K562 (cell line): Measurements from ENCODE around the gene EGFL7. TPM values are rescaled to one million over a fixed set of nuclear protein-coding genes. Genes with fewer than 3 reads are reported as not detected.

Experiments
- CBX2 ChIP-seq: fragments of 200-600 bp; sonication (generic); IDR thresholded peaks from one replicate; pipeline ENCODE4 v1.6.1; 2012; ENCODE audit warnings: mild to moderate bottlenecking, low read length, inconsistent platforms; ENCODE audit not compliant: insufficient read depth, poor library complexity, severe bottlenecking
- MCM7 ChIP-seq, 2 experiments: fragments of 450-650 bp; IDR thresholded peaks; 2 replicates each; pipeline ENCODE4 v1.6.1; 2016 to 2018
- TSC22D4 ChIP-seq: fragments of 450-650 bp; IDR thresholded peaks from 2 replicates; pipeline ENCODE4 v1.6.1; 2016; ENCODE audit warnings: missing genetic modification characterization, missing biosample characterization, control low read depth
- polyA plus RNA-seq, 8 experiments: library from polyadenylated mRNA; depleted of rRNA in 4 of 8; stranded (reverse) in 5 of 8; unstranded in 3 of 8; fragments of >200 nt; fragmentation: Nextera tagmentation in 2 of 8; fragmentation: Illumina TruSeq in 1 of 8; extraction: Ambion mirVana in 2 of 8; extraction: Trizol in 1 of 8; gene quantifications; 2 replicates each; pipeline versions ENCODE4 v1.2.1 to v1.2.3, GENCODE V29; 2011 to 2014; ENCODE audit warnings: inconsistent platforms in 1 of 8, missing spikeins in 1 of 8
- total RNA-seq, 7 experiments: library from RNA; depleted of rRNA in 6 of 7; stranded (reverse); fragments of >200 nt in 6 of 7; fragmentation: Illumina TruSeq in 2 of 7; extraction: Trizol in 2 of 7; gene quantifications; 2 replicates each; pipeline versions ENCODE4 v1.2.1 to v1.2.3, GENCODE V29; 2011 to 2021; ENCODE audit warnings: low replicate concordance in 1 of 7
- TF ChIP-seq, protein P1 (sequence below): fragments of 450-650 bp; IDR thresholded peaks from 2 replicates; pipeline ENCODE4 v1.6.1; 2017; ENCODE audit warnings: antibody characterized with exemption, mild to moderate bottlenecking
- TF ChIP-seq, protein P2 (sequence below): fragments of 450-650 bp; IDR thresholded peaks from 2 replicates; pipeline ENCODE4 v1.6.1; 2016; ENCODE audit warnings: low read depth
- TF ChIP-seq, protein P3 (sequence below): sonication (generic); formaldehyde crosslinking; IDR thresholded peaks from 2 replicates; pipeline ENCODE4 v1.8.1; 2023; ENCODE audit warnings: mild to moderate bottlenecking, missing genetic modification reagents

Gene EGFL7
- total and polyA plus RNA-seq, 9 of the 15 experiments (the other 6 are each of a cell fraction or from before 2014, with no cell fraction given) = 1.5 to 286 (median 55.5) TPM

DNA sequence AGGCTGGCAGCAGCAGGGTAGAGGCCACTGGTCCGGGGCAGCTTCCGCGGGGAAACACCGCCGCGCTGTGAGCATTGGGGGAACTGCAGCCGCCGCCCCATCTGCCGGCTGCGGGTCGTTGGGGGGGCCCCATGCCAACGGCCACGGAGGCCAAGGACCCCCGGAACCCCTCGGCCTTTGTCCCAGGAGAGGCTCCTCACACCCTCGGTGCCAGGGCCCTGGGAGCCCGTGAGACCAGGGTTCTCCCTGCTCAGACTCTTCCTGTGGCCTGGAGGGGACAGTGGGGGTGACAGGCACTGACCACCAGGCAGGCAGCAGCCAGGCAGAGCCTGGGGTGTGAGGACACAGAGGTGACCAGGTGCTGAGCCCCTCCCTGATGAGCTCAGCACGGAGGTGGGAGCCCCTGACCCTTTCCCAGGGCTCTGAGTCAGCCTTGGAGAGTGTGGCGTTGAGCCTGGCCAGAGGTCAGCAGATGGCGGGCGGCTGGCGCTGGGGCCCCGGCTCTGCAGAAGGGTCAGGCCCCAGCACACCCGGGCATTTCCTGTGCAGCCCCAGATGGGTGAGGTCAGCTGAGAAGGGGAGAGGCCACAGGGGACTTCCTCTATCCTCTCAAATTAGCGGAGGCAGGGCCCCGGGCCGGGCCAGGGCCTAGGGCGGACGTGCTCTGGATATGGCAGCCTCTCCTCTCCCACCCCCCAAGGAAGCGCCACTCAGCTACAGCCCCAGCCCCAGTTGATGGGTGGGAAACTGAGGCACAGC lies 17.9 kb upstream of the EGFL7 start (continued):
- TF ChIP-seq, protein P1, sequence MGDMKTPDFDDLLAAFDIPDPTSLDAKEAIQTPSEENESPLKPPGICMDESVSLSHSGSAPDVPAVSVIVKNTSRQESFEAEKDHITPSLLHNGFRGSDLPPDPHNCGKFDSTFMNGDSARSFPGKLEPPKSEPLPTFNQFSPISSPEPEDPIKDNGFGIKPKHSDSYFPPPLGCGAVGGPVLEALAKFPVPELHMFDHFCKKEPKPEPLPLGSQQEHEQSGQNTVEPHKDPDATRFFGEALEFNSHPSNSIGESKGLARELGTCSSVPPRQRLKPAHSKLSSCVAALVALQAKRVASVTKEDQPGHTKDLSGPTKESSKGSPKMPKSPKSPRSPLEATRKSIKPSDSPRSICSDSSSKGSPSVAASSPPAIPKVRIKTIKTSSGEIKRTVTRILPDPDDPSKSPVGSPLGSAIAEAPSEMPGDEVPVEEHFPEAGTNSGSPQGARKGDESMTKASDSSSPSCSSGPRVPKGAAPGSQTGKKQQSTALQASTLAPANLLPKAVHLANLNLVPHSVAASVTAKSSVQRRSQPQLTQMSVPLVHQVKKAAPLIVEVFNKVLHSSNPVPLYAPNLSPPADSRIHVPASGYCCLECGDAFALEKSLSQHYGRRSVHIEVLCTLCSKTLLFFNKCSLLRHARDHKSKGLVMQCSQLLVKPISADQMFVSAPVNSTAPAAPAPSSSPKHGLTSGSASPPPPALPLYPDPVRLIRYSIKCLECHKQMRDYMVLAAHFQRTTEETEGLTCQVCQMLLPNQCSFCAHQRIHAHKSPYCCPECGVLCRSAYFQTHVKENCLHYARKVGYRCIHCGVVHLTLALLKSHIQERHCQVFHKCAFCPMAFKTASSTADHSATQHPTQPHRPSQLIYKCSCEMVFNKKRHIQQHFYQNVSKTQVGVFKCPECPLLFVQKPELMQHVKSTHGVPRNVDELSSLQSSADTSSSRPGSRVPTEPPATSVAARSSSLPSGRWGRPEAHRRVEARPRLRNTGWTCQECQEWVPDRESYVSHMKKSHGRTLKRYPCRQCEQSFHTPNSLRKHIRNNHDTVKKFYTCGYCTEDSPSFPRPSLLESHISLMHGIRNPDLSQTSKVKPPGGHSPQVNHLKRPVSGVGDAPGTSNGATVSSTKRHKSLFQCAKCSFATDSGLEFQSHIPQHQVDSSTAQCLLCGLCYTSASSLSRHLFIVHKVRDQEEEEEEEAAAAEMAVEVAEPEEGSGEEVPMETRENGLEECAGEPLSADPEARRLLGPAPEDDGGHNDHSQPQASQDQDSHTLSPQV = peak; percentile 86
- TF ChIP-seq, protein P2, sequence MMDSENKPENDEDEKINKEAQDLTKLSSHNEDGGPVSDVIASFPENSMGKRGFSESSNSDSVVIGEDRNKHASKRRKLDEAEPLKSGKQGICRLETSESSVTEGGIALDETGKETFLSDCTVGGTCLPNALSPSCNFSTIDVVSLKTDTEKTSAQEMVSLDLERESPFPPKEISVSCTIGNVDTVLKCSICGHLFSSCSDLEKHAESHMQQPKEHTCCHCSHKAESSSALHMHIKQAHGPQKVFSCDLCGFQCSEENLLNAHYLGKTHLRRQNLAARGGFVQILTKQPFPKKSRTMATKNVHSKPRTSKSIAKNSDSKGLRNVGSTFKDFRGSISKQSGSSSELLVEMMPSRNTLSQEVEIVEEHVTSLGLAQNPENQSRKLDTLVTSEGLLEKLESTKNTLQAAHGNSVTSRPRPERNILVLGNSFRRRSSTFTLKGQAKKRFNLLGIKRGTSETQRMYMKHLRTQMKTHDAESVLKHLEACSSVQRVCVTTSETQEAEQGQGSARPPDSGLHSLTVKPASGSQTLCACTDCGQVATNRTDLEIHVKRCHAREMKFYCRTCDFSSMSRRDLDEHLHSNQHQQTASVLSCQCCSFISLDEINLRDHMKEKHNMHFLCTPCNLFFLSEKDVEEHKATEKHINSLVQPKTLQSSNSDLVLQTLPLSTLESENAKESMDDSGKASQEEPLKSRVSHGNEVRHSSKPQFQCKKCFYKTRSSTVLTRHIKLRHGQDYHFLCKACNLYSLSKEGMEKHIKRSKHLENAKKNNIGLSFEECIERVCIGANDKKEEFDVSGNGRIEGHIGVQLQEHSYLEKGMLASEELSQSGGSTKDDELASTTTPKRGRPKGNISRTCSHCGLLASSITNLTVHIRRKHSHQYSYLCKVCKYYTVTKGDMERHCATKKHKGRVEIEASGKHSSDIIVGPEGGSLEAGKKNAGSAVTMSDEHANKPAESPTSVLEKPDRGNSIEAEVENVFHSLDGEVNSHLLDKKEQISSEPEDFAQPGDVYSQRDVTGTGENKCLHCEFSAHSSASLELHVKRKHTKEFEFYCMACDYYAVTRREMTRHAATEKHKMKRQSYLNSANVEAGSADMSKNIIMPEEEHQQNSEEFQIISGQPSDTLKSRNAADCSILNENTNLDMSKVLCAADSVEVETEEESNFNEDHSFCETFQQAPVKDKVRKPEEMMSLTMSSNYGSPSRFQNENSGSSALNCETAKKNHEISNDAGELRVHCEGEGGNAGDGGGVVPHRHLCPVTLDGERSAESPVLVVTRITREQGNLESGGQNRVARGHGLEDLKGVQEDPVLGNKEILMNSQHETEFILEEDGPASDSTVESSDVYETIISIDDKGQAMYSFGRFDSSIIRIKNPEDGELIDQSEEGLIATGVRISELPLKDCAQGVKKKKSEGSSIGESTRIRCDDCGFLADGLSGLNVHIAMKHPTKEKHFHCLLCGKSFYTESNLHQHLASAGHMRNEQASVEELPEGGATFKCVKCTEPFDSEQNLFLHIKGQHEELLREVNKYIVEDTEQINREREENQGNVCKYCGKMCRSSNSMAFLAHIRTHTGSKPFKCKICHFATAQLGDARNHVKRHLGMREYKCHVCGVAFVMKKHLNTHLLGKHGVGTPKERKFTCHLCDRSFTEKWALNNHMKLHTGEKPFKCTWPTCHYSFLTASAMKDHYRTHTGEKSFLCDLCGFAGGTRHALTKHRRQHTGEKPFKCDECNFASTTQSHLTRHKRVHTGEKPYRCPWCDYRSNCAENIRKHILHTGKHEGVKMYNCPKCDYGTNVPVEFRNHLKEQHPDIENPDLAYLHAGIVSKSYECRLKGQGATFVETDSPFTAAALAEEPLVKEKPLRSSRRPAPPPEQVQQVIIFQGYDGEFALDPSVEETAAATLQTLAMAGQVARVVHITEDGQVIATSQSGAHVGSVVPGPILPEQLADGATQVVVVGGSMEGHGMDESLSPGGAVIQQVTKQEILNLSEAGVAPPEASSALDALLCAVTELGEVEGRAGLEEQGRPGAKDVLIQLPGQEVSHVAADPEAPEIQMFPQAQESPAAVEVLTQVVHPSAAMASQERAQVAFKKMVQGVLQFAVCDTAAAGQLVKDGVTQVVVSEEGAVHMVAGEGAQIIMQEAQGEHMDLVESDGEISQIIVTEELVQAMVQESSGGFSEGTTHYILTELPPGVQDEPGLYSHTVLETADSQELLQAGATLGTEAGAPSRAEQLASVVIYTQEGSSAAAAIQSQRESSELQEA = no peak
- TF ChIP-seq CBX2 (no peak), TSC22D4 (tag) (no peak), MCM7 (IDR thresholded peaks at IDR 0.05) (no peak)
- TF ChIP-seq, protein P3, sequence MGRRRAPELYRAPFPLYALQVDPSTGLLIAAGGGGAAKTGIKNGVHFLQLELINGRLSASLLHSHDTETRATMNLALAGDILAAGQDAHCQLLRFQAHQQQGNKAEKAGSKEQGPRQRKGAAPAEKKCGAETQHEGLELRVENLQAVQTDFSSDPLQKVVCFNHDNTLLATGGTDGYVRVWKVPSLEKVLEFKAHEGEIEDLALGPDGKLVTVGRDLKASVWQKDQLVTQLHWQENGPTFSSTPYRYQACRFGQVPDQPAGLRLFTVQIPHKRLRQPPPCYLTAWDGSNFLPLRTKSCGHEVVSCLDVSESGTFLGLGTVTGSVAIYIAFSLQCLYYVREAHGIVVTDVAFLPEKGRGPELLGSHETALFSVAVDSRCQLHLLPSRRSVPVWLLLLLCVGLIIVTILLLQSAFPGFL = peak; percentile 88
